Stomach smooth muscle (tissue), 2 donors: Measurements from ENCODE around the gene LRRC27.

Source experiments
- H3K27ac ChIP-seq: one replicate; pipeline ENCODE4 v1.7.0; 2013; ENCODE audit warnings: mild to moderate bottlenecking, low read length, inconsistent platforms
- H3K27me3 ChIP-seq, 2 donors: one replicate each; pipeline ENCODE4 v1.7.0; 2013; ENCODE audit warnings: low read length in 2 of 2; ENCODE audit not compliant: insufficient read depth in 2 of 2, control insufficient read depth in 1 of 2
- H3K36me3 ChIP-seq, 2 donors: one replicate each; pipeline ENCODE4 v1.7.0; 2013; ENCODE audit warnings: low read length in 2 of 2; ENCODE audit not compliant: control insufficient read depth in 2 of 2, insufficient read depth in 2 of 2
- H3K4me1 ChIP-seq: one replicate; pipeline ENCODE4 v1.7.0; 2013; ENCODE audit warnings: low read length; ENCODE audit not compliant: control insufficient read depth, insufficient read depth
- H3K4me3 ChIP-seq, 2 donors: one replicate each; pipeline ENCODE4 v1.7.0; 2013; ENCODE audit warnings: low read length in 2 of 2
- H3K9ac ChIP-seq, 2 donors: one replicate each; pipeline ENCODE4 v1.7.0; 2013; ENCODE audit warnings: low read length in 2 of 2, mild to moderate bottlenecking in 1 of 2
- H3K9me3 ChIP-seq, 2 donors: one replicate each; pipeline ENCODE4 v1.7.0; 2013; ENCODE audit warnings: low read length in 2 of 2; ENCODE audit not compliant: control insufficient read depth in 2 of 2
- donor health status: healthy.
- donor health status: Pancreatic carcinoma.

The LRRC27 gene

DNA sequence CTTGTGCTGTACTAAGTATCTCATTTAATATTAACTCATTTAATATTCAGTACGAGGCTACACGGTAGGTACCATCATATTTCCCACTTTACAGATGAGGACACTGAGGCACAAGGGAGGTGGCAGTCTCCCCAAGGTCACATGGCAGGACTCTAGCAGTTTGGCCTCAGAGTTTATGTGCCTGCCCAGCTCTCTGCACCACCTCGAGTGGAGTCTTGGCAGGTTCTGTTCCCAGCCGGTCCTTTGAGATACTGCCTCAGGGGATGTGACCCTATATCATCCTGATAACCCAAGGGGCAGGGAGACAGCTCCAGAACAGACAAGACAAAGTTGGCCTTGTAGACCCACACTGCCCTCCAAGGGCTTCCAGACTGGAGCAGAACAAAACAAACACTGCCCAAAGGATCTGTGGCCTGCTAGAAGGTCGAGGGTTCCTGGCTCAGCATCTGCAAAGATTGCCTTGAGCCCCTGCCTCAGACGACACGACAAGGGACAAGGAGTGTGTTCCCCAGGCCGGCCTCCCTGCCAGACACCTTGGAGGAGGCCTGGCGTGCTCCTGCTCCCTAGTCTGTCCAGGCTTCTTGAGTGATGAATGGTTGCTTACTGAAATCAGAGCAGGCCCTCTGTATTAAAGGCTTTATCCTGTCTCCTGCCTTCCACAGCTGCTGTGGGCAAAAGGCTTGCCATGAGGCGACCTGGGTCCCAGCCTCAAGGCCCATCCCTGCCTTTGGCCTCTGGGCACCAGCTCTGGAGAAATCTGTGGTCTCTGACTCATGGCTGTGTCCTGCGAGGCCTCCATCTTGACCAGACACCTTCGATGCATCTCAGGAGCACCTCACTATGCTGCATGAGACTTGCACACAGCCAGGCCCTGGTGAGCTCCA lies 61.1 kb downstream of the LRRC27 start:
- Histone ChIP-seq H3K4me1 (peaks cover 21% of the 10 kb centered on the region), H3K9ac (no peak overlapping the region), H3K27ac (no peak overlapping the region), H3K9me3 (no peaks in the 10 kb centered on the region), H3K4me3 (no peak overlapping the region), H3K36me3 (no peaks in the 10 kb centered on the region), H3K27me3 (peaks cover 0 to 4% of the 10 kb centered on the region in 2 donors)

DNA sequence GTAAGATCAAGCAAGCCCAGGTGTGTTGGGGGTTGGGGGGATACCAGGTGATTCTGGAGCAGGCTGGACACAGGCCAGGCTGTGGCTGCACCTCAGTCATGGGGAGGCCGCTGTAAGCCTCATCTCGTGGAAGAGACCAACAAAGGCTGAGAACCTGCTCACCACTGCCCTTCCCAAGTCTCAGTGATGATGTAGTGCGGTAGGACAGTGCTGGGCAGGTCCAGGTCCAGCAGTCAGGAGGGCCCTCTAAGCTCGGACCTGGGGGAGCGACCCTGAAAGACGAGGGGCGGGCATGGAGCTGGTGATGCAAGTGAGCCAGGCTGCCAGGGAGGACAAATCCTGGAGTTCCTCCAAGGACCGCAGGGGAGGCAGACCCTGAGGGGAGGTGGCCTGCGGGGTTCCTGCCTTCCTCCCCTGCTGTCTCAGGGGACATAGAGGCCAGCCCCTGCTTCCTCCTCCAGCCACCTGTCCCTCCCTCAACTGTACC lies 61.7 kb downstream of the LRRC27 start:
- Histone ChIP-seq H3K27me3 (peaks cover 0 to 4% of the 10 kb centered on the region in 2 donors), H3K4me3 (no peak overlapping the region), H3K4me1 (peaks cover 27% of the 10 kb centered on the region), H3K27ac (no peak overlapping the region), H3K36me3 (no peaks in the 10 kb centered on the region), H3K9ac (no peak overlapping the region), H3K9me3 (no peaks in the 10 kb centered on the region)

DNA sequence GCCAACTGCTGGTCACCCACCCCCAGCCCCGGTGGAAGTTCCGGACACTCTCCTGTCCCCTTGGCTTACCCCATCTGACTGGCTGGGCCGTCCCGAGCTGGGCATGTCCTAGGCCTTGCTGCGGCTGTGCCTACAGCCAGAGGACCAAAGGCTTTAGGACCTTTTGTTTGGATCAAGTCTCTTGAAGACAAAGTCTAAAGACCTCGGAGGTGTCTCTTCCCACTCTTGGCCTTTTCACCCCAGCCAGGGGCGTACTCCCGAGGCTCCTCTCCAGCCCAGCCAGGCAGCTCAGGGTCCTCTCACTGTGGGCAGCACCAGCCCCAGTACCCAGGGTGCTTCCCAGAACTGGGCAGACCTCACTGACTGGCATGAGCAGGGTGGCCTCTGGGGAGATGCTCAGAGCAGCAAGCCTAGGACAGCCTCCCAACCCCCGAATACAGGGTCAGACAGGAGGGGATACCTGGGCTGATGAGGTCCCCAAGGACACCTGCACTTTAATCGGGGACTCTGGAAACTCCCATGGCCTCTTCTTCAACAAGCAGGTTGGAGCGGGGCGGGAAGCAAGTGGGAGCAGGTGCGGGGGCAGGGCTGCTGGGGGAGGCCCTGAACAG lies 62.3 kb downstream of the LRRC27 start:
- H3K4me3 ChIP-seq: no peak overlapping the region
- no peak overlapping the region for H3K9ac ChIP-seq
- H3K27ac ChIP-seq: no peak overlapping the region
- peaks cover 29% of the 10 kb centered on the region for H3K4me1 ChIP-seq
- H3K36me3 ChIP-seq: no peaks in the 10 kb centered on the region
- no peaks in the 10 kb centered on the region for H3K9me3 ChIP-seq
- peaks cover 0 to under 1% of the 10 kb centered on the region in 2 donors for H3K27me3 ChIP-seq

- no peaks in the 10 kb centered on the region for H3K36me3 ChIP-seq
- no peaks in the 10 kb centered on the region for H3K9me3 ChIP-seq
- H3K9ac ChIP-seq: peak overlapping the region in 1 of 2 donors; percentile 59
- H3K27me3 ChIP-seq: no peaks in the 10 kb centered on the region
- peaks cover 35% of the 10 kb centered on the region for H3K4me1 ChIP-seq
- H3K4me3 ChIP-seq: no peak overlapping the region
- peak overlapping the region; percentile 67 for H3K27ac ChIP-seq
Observed at GRCh38 chr10:132394936-132395703, 63.1 kb downstream of the LRRC27 start.

- H3K27ac ChIP-seq: peak overlapping the region; percentile 67
- H3K4me1 ChIP-seq: peaks cover 43% of the 10 kb centered on the region
- H3K9ac ChIP-seq: peak overlapping the region; percentile 36 to 59
- peak overlapping the region; percentile 8 to 61 for H3K4me3 ChIP-seq
- H3K9me3 ChIP-seq: no peaks in the 10 kb centered on the region
- no peaks in the 10 kb centered on the region for H3K36me3 ChIP-seq
- no peaks in the 10 kb centered on the region for H3K27me3 ChIP-seq
Observed at GRCh38 chr10:132395704-132396493, 63.9 kb downstream of the LRRC27 start.

DNA sequence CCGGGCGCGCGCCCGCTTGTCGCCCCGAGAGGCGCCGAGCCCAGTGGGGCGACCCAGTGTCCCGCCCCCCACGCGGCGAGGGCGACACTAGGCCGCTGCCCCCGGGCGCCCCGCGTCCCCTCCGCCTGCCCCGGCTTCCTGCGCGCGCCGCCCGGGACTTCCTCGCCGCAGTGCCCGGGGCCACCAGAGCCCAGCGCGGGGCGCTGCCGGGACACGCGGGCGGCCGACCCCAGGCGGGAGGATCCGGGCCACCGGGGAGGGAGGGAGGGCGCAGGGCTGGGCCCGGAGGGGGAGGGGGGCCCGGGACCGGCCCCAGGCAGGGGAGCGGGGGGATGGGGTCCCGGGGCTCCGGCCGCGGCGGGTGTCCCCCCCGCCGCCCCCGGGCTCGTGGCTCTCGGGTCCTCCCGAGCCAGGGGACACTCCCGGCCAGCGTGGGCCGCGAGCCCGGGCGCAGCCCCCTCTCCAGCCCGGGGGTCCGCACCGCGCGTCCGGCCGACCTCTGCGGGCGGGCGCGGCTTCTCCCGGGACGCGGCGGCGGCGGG lies 64.6 kb downstream of the LRRC27 start:
- peaks cover 46% of the 10 kb centered on the region for H3K4me1 ChIP-seq
- peak overlapping the region; percentile 67 for H3K27ac ChIP-seq
- H3K9me3 ChIP-seq: no peaks in the 10 kb centered on the region
- H3K9ac ChIP-seq: peak overlapping the region; percentile 36 to 59
- no peaks in the 10 kb centered on the region for H3K27me3 ChIP-seq
- no peaks in the 10 kb centered on the region for H3K36me3 ChIP-seq
- peak overlapping the region; percentile 8 to 61 for H3K4me3 ChIP-seq

GRCh38 chr10:132397036-132397541 lies 65.1 kb downstream of the LRRC27 start, which contains the start of gene PWWP2B:
TSS of gene PWWP2B (plus strand) at chr10:132397200. CDS start at chr10:132397227, 27 bp downstream.
- Histone ChIP-seq H3K36me3 (no peaks in the 10 kb centered on the region), H3K4me3 (peak within 1 kb of the TSS; percentile 55 to 81), H3K4me1 (peaks cover 46% of the 10 kb centered on the region), H3K9ac (peak within 1 kb of the TSS; percentile 59 to 69), H3K27ac (peak within 1 kb of the TSS; percentile 67), H3K9me3 (no peaks in the 10 kb centered on the region), H3K27me3 (no peaks in the 10 kb centered on the region)

- no peak overlapping the region for H3K27ac ChIP-seq
- peaks cover 46% of the 10 kb centered on the region for H3K4me1 ChIP-seq
- no peaks in the 10 kb centered on the region for H3K9me3 ChIP-seq
- no peaks in the 10 kb centered on the region for H3K36me3 ChIP-seq
- peak overlapping the region; percentile 52 to 69 for H3K9ac ChIP-seq
- peak overlapping the region; percentile 55 to 81 for H3K4me3 ChIP-seq
- H3K27me3 ChIP-seq: no peaks in the 10 kb centered on the region
Observed at GRCh38 chr10:132397671-132398565, 65.9 kb downstream of the LRRC27 start.

DNA sequence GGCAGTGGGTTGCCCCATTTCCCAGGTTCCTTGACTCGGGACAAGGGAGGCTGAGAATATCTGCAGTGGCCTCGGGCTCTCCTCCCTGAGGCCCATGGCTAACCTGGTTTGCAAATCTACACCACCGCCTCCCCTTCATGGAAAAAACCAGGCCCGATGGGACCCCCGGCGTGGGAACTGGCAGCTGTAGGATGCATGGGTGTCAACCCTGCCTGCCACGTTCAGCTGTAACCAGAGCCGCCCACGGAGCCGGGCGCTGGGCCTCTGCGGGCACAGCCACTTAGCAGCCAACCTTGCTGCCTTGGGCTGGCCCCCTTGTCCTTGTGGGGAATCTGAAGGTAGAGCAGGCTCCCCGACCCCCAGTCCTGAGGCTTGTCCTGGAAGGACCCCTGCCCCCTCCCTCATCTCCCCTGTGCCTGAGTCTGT lies 66.6 kb downstream of the LRRC27 start:
- no peak overlapping the region for H3K9ac ChIP-seq
- peaks cover 46% of the 10 kb centered on the region for H3K4me1 ChIP-seq
- no peaks in the 10 kb centered on the region for H3K36me3 ChIP-seq
- H3K27ac ChIP-seq: no peak overlapping the region
- peak overlapping the region; percentile 55 to 81 for H3K4me3 ChIP-seq
- H3K9me3 ChIP-seq: no peaks in the 10 kb centered on the region
- no peaks in the 10 kb centered on the region for H3K27me3 ChIP-seq
